Osteoblast (primary cell): ENCODE results near the gene POGK. TPM values are rescaled to one million over a fixed set of nuclear protein-coding genes. Genes with fewer than 3 reads are reported as not detected.

ENCODE experiments used
- DNase-seq: peaks from one replicate; pipeline ENCODE4 v3.0.0; 2011; ENCODE audit warnings: low spot score, mixed read lengths; ENCODE audit not compliant: insufficient read length; ENCODE audit errors: missing footprints
- H2AFZ ChIP-seq: 2 replicates; pipeline ENCODE4 v1.6.0; 2011; ENCODE audit warnings: mild to moderate bottlenecking, low read length
- H3K27ac ChIP-seq: 2 replicates; pipeline ENCODE4 v1.5.1; 2011; ENCODE audit warnings: mild to moderate bottlenecking, low read depth, low read length, moderate library complexity
- H3K27me3 ChIP-seq: 2 replicates; pipeline ENCODE4 v1.6.0; 2012; ENCODE audit warnings: mild to moderate bottlenecking, control low read depth, inconsistent platforms, low read length, moderate library complexity; ENCODE audit not compliant: insufficient read depth
- H3K36me3 ChIP-seq: 2 replicates; pipeline ENCODE4 v1.5.1; 2011; ENCODE audit warnings: mild to moderate bottlenecking, low read length, control low read depth, moderate library complexity; ENCODE audit not compliant: insufficient read depth
- H3K4me1 ChIP-seq: 2 replicates; pipeline ENCODE4 v1.5.1; 2011; ENCODE audit warnings: mild to moderate bottlenecking, low read length, control low read depth, moderate library complexity; ENCODE audit not compliant: insufficient read depth
- H3K4me2 ChIP-seq: 2 replicates; pipeline ENCODE4 v1.6.0; 2011; ENCODE audit warnings: mild to moderate bottlenecking, low read length; ENCODE audit not compliant: insufficient read depth
- H3K4me3 ChIP-seq: fragments of 200-600 bp; sonication (generic); 3 replicates; pipeline ENCODE4 v1.5.1; 2012; ENCODE audit warnings: mild to moderate bottlenecking, low read length, inconsistent platforms; ENCODE audit not compliant: insufficient read depth
- H3K79me2 ChIP-seq: 2 replicates; pipeline ENCODE4 v1.6.0; 2012; ENCODE audit warnings: mild to moderate bottlenecking, low read length, control low read depth, inconsistent platforms; ENCODE audit not compliant: insufficient read depth
- H3K9me3 ChIP-seq: 2 replicates; pipeline ENCODE4 v1.5.1; 2011; ENCODE audit warnings: low read depth, low read length, control low read depth
- H4K20me1 ChIP-seq: 2 replicates; pipeline ENCODE4 v1.6.0; 2012; ENCODE audit warnings: mild to moderate bottlenecking, low read length, control low read depth; ENCODE audit not compliant: insufficient read depth
- total RNA-seq: library from RNA; depleted of rRNA; stranded (reverse); fragments of >200 nt; gene quantifications from 2 replicates; pipeline ENCODE4 v1.2.3, GENCODE V29; 2012
- TF ChIP-seq, protein P1 (sequence below): IDR thresholded peaks from 2 replicates; pipeline ENCODE4 v1.5.1; 2011; ENCODE audit warnings: mild to moderate bottlenecking, low read depth, low read length, moderate library complexity; ENCODE audit errors: extremely low read depth

The POGK gene
- total RNA-seq, 1 donor: 30.0 TPM

DNA sequence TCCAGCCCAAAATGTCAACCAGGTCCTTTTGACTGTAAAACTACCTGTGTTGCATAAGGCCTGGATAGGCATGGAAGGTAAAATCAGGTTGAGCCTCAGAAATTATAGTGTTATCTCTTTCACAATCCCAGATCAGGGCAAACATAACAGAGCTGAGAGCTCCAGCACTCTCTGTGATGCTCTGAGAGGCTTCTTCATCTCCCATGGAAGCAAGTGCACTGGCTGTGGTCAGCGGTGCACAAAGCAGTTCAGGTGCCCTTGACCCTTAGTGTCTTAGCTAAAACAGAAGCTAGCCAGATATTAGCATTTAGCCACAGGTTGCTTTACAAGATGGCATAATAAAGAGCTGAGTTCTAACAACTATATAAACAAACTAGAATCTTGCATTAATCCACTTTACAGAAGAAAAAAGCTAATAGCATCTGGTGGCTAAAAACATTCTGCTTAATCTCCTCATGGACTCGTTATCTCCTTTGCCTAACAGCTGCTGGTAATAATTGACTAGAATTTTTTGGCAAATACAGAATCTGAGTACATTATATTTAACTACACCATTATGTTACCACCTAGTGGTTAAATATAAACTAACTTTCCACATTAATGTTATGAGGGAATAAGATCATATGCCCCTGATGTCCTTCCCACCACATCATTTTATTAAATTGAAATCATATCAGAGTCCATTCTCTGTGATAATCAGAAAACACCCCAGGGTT lies 25.6 kb upstream of the POGK start:
- Histone ChIP-seq H3K36me3 (no peaks in the 10 kb centered on the region), H3K9me3 (no peaks in the 10 kb centered on the region), H3K27me3 (no peaks in the 10 kb centered on the region), H4K20me1 (no peaks in the 10 kb centered on the region), H3K4me2 (no peak overlapping the region), H3K27ac (no peak overlapping the region), H3K79me2 (no peaks in the 10 kb centered on the region), H2AFZ (no peak overlapping the region), H3K4me3 (no peak overlapping the region), H3K4me1 (no peaks in the 10 kb centered on the region)
- no peak for DNase-seq
- TF ChIP-seq, protein P1, sequence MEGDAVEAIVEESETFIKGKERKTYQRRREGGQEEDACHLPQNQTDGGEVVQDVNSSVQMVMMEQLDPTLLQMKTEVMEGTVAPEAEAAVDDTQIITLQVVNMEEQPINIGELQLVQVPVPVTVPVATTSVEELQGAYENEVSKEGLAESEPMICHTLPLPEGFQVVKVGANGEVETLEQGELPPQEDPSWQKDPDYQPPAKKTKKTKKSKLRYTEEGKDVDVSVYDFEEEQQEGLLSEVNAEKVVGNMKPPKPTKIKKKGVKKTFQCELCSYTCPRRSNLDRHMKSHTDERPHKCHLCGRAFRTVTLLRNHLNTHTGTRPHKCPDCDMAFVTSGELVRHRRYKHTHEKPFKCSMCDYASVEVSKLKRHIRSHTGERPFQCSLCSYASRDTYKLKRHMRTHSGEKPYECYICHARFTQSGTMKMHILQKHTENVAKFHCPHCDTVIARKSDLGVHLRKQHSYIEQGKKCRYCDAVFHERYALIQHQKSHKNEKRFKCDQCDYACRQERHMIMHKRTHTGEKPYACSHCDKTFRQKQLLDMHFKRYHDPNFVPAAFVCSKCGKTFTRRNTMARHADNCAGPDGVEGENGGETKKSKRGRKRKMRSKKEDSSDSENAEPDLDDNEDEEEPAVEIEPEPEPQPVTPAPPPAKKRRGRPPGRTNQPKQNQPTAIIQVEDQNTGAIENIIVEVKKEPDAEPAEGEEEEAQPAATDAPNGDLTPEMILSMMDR: no peak

DNA sequence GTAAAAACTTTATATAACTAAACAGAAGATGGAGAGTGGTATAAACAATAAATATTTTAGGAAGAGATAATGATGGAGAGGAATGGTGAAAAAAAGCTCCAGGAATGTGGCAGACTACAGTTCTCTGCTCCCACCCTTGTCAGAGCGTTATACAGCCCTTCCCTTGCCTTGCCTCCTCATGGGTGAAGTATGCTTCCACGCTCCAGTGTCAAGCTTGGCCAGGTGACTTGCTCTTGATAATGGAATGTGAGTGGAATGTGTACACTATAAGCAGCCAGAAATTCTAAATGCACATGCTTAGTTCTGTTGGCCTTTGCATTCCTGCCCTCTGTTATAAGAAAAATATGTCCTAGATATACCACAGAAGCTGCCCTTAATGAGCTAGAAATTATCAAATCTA lies 24.7 kb upstream of the POGK start:
- Histone ChIP-seq H3K36me3 (no peaks in the 10 kb centered on the region), H3K79me2 (no peaks in the 10 kb centered on the region), H3K27me3 (no peaks in the 10 kb centered on the region), H3K4me2 (no peak overlapping the region), H3K4me1 (no peaks in the 10 kb centered on the region), H2AFZ (no peak overlapping the region), H3K4me3 (no peak overlapping the region), H3K27ac (no peak overlapping the region), H4K20me1 (no peaks in the 10 kb centered on the region), H3K9me3 (no peaks in the 10 kb centered on the region)
- TF ChIP-seq, protein P1: no peak
- no peak for DNase-seq

DNA sequence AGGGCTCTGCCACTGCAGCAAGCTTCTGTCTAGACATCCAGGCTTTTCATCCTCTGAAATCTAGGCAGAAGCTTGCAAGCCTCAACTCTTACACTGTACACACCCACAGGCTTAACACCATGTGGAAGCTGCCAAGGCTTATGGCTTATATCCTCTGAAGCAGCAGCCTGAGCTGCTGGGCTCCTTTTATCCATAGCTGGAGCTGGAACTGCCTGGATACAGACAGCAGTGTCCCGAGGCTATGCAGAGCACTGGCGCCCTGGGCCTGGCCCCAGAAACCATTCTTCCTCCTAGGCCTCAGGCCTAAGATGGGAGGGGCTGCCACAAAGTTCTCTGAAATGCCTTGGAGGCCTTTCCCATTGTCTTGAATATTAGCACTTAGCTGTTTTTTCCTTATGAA lies 19.3 kb upstream of the POGK start:
- Histone ChIP-seq H3K4me1 (no peaks in the 10 kb centered on the region), H3K4me2 (no peak overlapping the region), H4K20me1 (no peaks in the 10 kb centered on the region), H3K79me2 (no peaks in the 10 kb centered on the region), H3K27ac (no peak overlapping the region), H3K36me3 (no peaks in the 10 kb centered on the region), H3K4me3 (no peak overlapping the region), H3K9me3 (no peaks in the 10 kb centered on the region), H2AFZ (no peak overlapping the region), H3K27me3 (no peaks in the 10 kb centered on the region)
- no peak for DNase-seq
- TF ChIP-seq, protein P1: no peak

DNA sequence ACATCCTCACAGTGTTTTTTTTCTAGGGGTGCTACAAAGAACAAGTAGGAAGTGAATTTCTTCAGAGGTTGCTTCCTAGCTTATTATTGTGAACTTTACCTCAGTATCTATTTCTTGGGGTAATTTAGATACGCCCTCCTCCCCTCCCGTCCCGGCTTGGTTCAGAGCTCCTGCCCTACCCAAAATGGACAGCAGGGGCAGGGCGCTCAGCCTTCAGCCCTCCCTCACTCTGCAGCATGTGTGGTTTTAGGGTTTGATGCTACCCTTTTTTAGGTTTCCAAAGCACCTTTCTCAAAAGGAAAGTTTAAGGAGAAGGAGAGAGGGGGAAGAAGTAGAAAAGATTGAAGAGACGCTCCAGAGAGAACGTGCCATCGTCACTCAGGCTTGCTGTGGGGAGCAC lies 16.9 kb upstream of the POGK start:
- Histone ChIP-seq H3K27me3 (no peaks in the 10 kb centered on the region), H3K9me3 (no peaks in the 10 kb centered on the region), H3K79me2 (no peaks in the 10 kb centered on the region), H3K4me3 (no peak overlapping the region), H3K36me3 (no peaks in the 10 kb centered on the region), H3K4me1 (no peaks in the 10 kb centered on the region), H4K20me1 (no peaks in the 10 kb centered on the region), H2AFZ (no peak overlapping the region), H3K4me2 (no peak overlapping the region), H3K27ac (no peak overlapping the region)
- no peak for DNase-seq
- TF ChIP-seq, protein P1: peak; percentile 37
